GM19239 (cell line): ENCODE measurements around the gene CYP19A1.
A peak's percentile ranks its signal among the peaks of the same experiment; 100 is the strongest.

Experiments used
- DNase-seq: peaks from one replicate; pipeline ENCODE4 v3.0.0; 2011; ENCODE audit warnings: low spot score; ENCODE audit not compliant: insufficient read length
- FAIRE-seq: peaks from 2 replicates; lab custom pipeline; 2011; peaks lifted over from hg19 to GRCh38; lab: Jason Lieb, UNC

CYP19A1 gene

GRCh38 chr15:51227940-51228732, 110.3 kb downstream of the CYP19A1 start:
- FAIRE-seq = peak; percentile 93
- peak; percentile 69 for DNase-seq

DNA sequence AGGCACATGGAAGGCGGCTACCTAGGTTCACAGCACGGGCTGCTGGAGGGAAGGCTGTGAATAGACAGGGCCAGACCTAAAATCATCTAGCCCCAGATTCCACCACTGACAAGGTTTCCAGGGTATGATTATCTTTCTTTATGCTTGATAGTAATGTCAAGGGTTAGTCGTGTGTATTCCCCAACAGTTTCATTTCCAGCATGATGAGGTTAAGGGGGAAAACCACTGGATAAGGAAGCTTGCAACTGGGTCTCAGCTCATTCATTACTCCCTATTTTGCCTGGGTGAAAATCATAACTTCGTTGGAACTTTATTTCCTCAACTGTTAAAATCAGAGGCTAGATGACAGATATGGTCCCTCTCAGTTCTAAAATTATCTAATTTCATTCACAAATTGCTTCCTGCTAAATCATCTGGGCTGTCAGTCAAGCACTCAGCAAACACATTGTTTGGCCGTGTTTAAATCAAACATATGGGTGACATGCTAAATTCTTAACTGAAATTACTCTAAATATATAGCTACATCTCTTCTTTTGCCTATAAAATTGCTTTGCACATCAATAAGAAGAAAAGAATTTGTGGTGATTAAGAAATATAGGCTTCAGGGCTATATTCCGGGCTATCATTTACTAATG, 111.7 kb downstream of the CYP19A1 start:
- DNase-seq (no peak), FAIRE-seq (no peak)

DNA sequence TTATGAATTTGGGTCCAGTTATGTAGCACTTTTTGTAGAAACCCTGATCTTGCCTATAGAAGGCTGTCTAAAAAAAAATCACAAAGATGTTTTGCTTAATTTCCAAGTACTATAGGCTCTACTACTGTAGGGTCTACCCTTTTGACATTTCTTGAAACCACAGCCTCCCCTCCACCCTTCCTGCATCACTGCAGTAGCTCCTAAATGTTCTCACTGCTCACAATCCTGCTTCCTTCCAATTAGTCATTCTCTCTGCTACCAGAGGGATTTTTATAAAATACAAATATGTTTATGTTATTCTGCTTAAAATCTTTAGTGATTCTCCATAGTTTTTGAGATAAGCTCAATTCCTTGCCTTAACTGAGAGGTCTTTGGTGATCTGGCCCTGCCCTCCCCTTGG, 114.0 kb downstream of the CYP19A1 start:
- DNase-seq = no peak
- no peak for FAIRE-seq

- no peak for FAIRE-seq
- DNase-seq = no peak
Measured at GRCh38 chr15:51223771-51224229, 114.6 kb downstream of the CYP19A1 start.

- DNase-seq (no peak), FAIRE-seq (no peak)
Measured at GRCh38 chr15:51218299-51218938, 120.0 kb downstream of the CYP19A1 start.

DNA sequence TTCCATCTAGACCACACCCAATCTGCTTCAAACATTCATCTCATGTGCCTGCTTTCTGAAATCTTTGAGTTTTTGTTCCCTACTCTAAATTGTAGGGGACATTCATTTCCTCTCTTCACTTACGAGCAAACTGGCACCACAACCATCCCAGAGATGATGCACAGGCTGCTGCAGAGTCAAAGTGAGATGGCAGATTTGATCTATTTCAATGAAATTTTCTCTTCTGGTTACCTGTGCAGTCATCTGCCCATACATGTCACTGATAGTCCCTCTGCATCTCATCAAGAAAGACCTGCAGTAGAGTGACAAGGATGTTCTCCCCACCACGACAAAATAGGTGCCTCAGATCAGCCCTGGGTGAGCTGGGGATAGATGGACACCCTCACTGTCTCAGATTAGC, 125.5 kb downstream of the CYP19A1 start:
- FAIRE-seq (no peak), DNase-seq (no peak)

- FAIRE-seq = no peak
- DNase-seq = no peak
Measured at GRCh38 chr15:51212239-51212638, 126.2 kb downstream of the CYP19A1 start.

DNA sequence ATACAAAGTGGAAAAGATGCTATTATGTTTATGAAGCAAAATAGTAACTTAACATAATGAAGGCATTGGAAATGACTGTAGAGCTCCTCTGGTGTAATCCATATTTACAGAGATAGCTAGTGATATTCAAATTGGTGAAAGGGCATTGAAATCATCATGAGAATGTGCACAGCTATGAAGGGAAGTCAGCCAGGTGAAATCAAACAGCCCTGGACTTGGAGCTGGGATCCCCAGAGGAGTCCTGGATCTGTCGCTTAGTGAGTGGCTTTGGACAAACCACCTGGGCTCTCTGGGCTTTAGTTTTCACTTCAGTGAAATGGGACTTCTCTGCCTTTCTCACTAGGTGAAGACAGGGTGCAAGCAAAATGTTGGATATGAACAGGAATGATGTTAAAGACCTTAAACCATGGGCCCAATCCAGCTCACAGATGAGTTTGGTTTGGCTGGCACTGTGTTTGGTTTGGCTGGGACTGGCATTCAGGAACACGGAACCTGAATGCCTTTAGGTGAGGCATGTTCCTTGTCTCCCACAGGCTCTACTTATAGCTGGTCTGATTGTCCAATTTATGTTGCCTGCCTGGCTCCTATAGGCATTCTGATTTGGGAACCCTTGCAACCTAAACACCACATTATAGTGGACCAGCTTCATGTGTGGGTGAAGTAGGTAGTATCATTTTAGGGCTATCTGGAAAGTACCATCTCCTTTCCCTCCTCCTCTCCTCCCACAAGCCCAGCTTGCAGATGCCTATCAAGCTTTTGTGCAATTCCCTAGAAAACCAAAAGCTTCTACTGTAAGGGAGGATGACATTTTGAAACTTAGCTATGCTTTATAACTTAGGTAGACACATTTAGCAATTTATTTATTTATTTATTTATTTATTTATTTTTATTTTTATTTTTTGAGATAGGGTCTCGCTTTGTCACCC, 133.1 kb downstream of the CYP19A1 start:
- FAIRE-seq = no peak
- no peak for DNase-seq

- DNase-seq = no peak
- no peak for FAIRE-seq
Measured at GRCh38 chr15:51203797-51204196, 134.6 kb downstream of the CYP19A1 start.

- no peak for DNase-seq
- no peak for FAIRE-seq
Measured at GRCh38 chr15:51202783-51203182, 135.6 kb downstream of the CYP19A1 start.

DNA sequence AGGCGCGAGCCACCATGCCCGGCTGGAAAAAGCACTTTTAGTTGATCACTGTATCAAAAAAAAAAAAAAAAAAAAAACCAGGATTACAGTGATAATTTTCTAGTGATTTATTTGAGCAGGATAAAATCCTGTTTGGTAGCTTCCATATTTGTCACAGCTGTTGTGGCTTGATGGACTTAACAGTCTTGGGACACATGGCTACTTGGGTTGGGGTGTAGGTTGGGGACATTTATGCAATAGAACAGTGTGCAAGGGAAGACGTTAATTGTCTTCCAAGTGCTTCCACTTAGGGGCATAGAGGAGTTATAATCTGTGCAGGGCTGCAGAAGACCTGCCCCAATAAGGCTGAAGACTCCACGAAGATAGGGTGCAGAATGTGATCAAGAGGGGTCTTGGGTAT, 136.8 kb downstream of the CYP19A1 start:
- DNase-seq (no peak), FAIRE-seq (no peak)

DNA sequence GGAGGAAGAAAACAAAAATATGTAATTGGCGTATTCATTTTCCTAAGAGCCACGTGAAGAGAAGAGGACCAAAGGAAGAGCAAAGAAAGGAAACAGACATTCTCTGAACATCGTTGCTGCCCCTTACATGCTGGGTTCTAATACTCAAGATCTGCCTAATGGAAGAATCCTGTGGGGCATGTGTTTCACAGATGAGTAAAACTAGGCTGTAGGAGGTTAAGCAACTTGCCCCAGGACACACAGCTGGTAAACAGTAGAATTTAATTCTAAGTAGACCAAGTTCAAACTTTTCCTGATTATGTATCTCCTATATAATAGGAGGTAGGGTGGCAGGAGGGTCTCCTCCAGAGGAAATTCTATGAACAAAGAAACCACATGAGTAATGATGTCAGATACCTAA, 137.6 kb downstream of the CYP19A1 start:
- DNase-seq (no peak), FAIRE-seq (no peak)

GRCh38 chr15:51199541-51199940, 138.9 kb downstream of the CYP19A1 start:
- no peak for FAIRE-seq

DNA sequence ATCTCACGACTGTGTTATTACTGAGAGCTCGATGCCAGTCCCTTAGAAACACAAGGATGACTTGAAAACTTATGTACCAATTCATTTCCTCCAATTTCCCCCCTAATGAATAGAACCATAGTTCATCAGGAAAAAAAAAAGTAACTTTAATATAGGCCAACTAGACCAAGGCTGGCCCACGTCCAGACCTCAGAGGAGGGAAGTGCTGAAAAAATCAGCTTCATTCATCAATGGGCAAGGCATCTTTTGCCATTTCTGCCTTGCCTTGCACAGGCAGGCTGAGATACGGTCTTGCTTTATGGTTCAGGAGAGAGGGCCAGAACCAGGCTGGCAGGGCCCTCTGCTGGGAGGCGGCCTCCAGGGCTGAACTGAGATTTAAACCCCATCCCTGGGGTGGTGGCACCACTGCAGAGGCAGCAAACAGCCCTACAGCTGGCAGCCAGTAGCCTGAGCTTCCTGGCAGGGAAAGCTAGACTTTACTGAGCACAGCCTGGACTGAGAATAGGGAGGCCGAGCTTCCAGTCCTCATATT, 139.6 kb downstream of the CYP19A1 start:
- FAIRE-seq = no peak
- DNase-seq = no peak

More at GRCh38 chr15:51199541-51199940, 138.9 kb downstream of the CYP19A1 start:
- DNase-seq = no peak

GRCh38 chr15:51195459-51195858, 142.9 kb downstream of the CYP19A1 start:
- FAIRE-seq = no peak
- no peak for DNase-seq

GRCh38 chr15:51193979-51194378, 144.4 kb downstream of the CYP19A1 start:
- FAIRE-seq (no peak), DNase-seq (no peak)

- no peak for DNase-seq
- no peak for FAIRE-seq
Measured at GRCh38 chr15:51193526-51193925, 144.9 kb downstream of the CYP19A1 start.

GRCh38 chr15:51192521-51193280, 145.7 kb downstream of the CYP19A1 start:
- peak; percentile 44 for DNase-seq
- peak; percentile 82 for FAIRE-seq

GRCh38 chr15:51191766-51192165, 146.6 kb downstream of the CYP19A1 start:
- FAIRE-seq = no peak
- DNase-seq = no peak
